AG04450 (cell line): Measurements from ENCODE around the gene COL6A2. TPM values are rescaled to one million over a fixed set of nuclear protein-coding genes. Genes with fewer than 3 reads are reported as not detected.
"Not testable (repeated sequence)": the region's sequence is repeated elsewhere in the genome, so short reads cannot be mapped to it uniquely, and the experiment has no call there.

Experiments used
- CTCF ChIA-PET: fragments of 300-600, 350-600 bp; formaldehyde crosslinking; extraction: SDS; loops from one replicate; lab custom pipeline; 2022; ENCODE audit warnings: antibody characterized with exemption, inconsistent platforms; lab: Charles Lee
- POLR2A ChIA-PET: fragments of 350-600 bp; formaldehyde crosslinking; extraction: SDS; loops from one replicate; lab custom pipeline; 2021; ENCODE audit warnings: antibody characterized with exemption, inconsistent platforms; lab: Yijun Ruan, JAX
- DNase-seq: peaks from one replicate; pipeline ENCODE4 v3.0.0-alpha.2; 2011; ENCODE audit warnings: low read depth, low spot score
- H3K27ac ChIP-seq: one replicate; pipeline ENCODE4 v1.5.1; 2012; ENCODE audit warnings: low read depth, low read length, control low read depth
- H3K27me3 ChIP-seq: one replicate; pipeline ENCODE4 v1.6.0; 2012; ENCODE audit warnings: low read length; ENCODE audit not compliant: control insufficient read depth, insufficient read depth
- H3K4me3 ChIP-seq: 2 replicates; pipeline ENCODE4 v1.5.1; 2011; ENCODE audit warnings: mild to moderate bottlenecking, low read depth, low read length, control low read depth
- H3K9me3 ChIP-seq: 2 replicates; pipeline ENCODE4 v1.5.1; 2012; ENCODE audit warnings: low read length; ENCODE audit not compliant: control insufficient read depth, insufficient read depth
- CTCF ChIP-seq: IDR thresholded peaks from 2 replicates; pipeline ENCODE4 v1.5.1; 2011; ENCODE audit warnings: low read depth, low read length, control low read depth, inconsistent platforms
- polyA plus RNA-seq: library from polyadenylated mRNA; depleted of rRNA; stranded (reverse); fragments of >200 nt; gene quantifications from 2 replicates; pipeline ENCODE4 v1.2.3, GENCODE V29; 2011

The COL6A2 gene
- polyA plus RNA-seq, 1 experiment = 454 TPM

- H3K27ac ChIP-seq = no peak overlapping the region
- ChIA-PET POLR2A (interaction anchor here (0.7 kb wide), 1 partner anchor 12 kb away, joined by 4 read pairs; no protein-coding TSS in a partner anchor), CTCF (no interaction called here)
Observed at GRCh38 chr21:46069719-46070279, 28.1 kb upstream of the COL6A2 start.

GRCh38 chr21:46071082-46071481 lies 26.8 kb upstream of the COL6A2 start:
- no peak for DNase-seq
- H3K27me3 ChIP-seq = no peaks in the 10 kb centered on the region
- ChIA-PET POLR2A (no interaction called here), CTCF (no interaction called here)
- no peak for TF ChIP-seq CTCF
- H3K27ac ChIP-seq = no peak overlapping the region
- no peaks in the 10 kb centered on the region; the same call in 1 of the 2 replicates for H3K9me3 ChIP-seq
- H3K4me3 ChIP-seq = no peak overlapping the region

More at GRCh38 chr21:46069719-46070279, 28.1 kb upstream of the COL6A2 start:
- H3K27me3 ChIP-seq = no peaks in the 10 kb centered on the region
- H3K4me3 ChIP-seq = no peak overlapping the region
- no peaks in the 10 kb centered on the region; the same call in 1 of the 2 replicates for H3K9me3 ChIP-seq
- TF ChIP-seq CTCF = no peak
- DNase-seq = no peak

- peaks cover 13% of the 10 kb centered on the region; the same call in 1 of the 2 replicates for H3K9me3 ChIP-seq
- CTCF ChIA-PET, POLR2A ChIA-PET, H3K27ac ChIP-seq, H3K27me3 ChIP-seq, H3K4me3 ChIP-seq, DNase-seq: not testable (repeated sequence)
Observed at GRCh38 chr21:46076724-46077123, 21.2 kb upstream of the COL6A2 start.

GRCh38 chr21:46077674-46078101 lies 20.2 kb upstream of the COL6A2 start:
- Histone ChIP-seq H3K4me3 (no peak overlapping the region), H3K27ac (no peak overlapping the region), H3K27me3 (no peaks in the 10 kb centered on the region), H3K9me3 (peaks cover 13% of the 10 kb centered on the region; the same call in 1 of the 2 replicates)
- CTCF ChIA-PET = no interaction called here
- POLR2A ChIA-PET = no interaction called here
- TF ChIP-seq CTCF = no peak
- no peak for DNase-seq

GRCh38 chr21:46078322-46078977 lies 19.5 kb upstream of the COL6A2 start:
- CTCF ChIA-PET = no interaction called here
- Histone ChIP-seq H3K9me3 (peaks cover 18% of the 10 kb centered on the region; the same call in 1 of the 2 replicates), H3K27me3 (no peaks in the 10 kb centered on the region), H3K4me3 (no peak overlapping the region), H3K27ac (peak overlapping the region; percentile 21)
- POLR2A ChIA-PET = interaction anchor here (0.5 to 1.5 kb wide), 5 partner anchors 14 to 149 kb away, joined by 3 to 6 read pairs (median 5); no protein-coding TSS in a partner anchor
- TF ChIP-seq CTCF = no peak
- no peak for DNase-seq
